Activated T-helper 1 cell treated with anti-CD3 and anti-CD28 coated beads, Interleukin-12 subunit alpha, Interleukin-12 subunit beta, Interleukin-2, Interleukin-4 antibody, amounts not matched to agents 30 ng/mL and 10 ng/mL and 1 ng/mL, durations not matched to agents 14 hours and 24 hours and 36 hours (primary cell): ENCODE measurements around the gene OR2G2. TPM values are rescaled to one million over a fixed set of nuclear protein-coding genes. Genes with fewer than 3 reads are reported as not detected.

ENCODE experiments used
- DNase-seq: peaks from one replicate; pipeline ENCODE4 v3.0.0; 2021; ENCODE audit warnings: low spot score
- H3K27ac Mint-ChIP-seq: one replicate; pipeline ENCODE4 v1.8.0; 2021; ENCODE audit warnings: mild to moderate bottlenecking, mixed read lengths
- H3K27me3 Mint-ChIP-seq: one replicate; pipeline ENCODE4 v1.8.0; 2022; ENCODE audit warnings: mild to moderate bottlenecking, moderate library complexity, mixed read lengths; ENCODE audit not compliant: insufficient read depth
- H3K36me3 Mint-ChIP-seq: one replicate; pipeline ENCODE4 v1.8.0; 2021; ENCODE audit warnings: low read depth, mixed read lengths
- H3K4me1 Mint-ChIP-seq: one replicate; pipeline ENCODE4 v1.8.0; 2021; ENCODE audit warnings: low read depth, mixed read lengths
- H3K4me3 Mint-ChIP-seq: one replicate; pipeline ENCODE4 v1.8.0; 2021; ENCODE audit warnings: mild to moderate bottlenecking, moderate library complexity, mixed read lengths
- H3K9me3 Mint-ChIP-seq: one replicate; pipeline ENCODE4 v1.8.0; 2021; ENCODE audit warnings: mixed read lengths
- intact Hi-C: fragments of 100-400 bp; cut with micrococcal nuclease; formaldehyde crosslinking; loops from one replicate; pipeline ENCODE4 v1.15.1; 2024
- total RNA-seq: library from RNA; stranded (reverse); gene quantifications from 2 replicates; pipeline ENCODE4 v1.2.3, GENCODE V29; 2022

The OR2G2 gene
- total RNA-seq, 1 donor from 2014 or later = not detected

DNA sequence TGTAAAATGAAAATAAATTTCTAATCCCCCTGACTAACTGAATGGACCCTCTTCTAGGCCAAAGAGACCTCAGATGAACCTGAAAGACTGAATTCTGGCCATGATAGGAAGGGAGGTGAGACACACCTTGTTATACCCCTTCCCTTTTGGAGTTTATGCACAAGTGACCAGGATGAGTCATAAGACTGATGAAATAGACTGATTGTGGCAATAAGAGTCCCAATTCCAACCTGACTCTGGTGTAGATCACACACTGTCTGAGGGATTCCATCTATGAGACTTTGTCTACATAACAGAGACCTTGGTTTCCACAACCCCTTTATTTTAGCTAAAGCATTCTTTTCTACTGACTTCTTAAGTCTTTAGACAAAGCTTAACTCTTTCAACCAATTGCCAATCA is 13.5 kb upstream of the OR2G2 start:
- H3K27me3 Mint-ChIP-seq = peaks cover 2% of the 10 kb centered on the region
- no peak overlapping the region for H3K4me3 Mint-ChIP-seq
- DNase-seq = no peak
- no peaks in the 10 kb centered on the region for H3K4me1 Mint-ChIP-seq
- peaks cover 13% of the 10 kb centered on the region for H3K9me3 Mint-ChIP-seq
- intact Hi-C loops = loop anchor here (5.0 kb wide), 1 partner anchor 202 kb away; no protein-coding TSS in a partner anchor
- H3K36me3 Mint-ChIP-seq = no peaks in the 10 kb centered on the region
- H3K27ac Mint-ChIP-seq = no peak overlapping the region

DNA sequence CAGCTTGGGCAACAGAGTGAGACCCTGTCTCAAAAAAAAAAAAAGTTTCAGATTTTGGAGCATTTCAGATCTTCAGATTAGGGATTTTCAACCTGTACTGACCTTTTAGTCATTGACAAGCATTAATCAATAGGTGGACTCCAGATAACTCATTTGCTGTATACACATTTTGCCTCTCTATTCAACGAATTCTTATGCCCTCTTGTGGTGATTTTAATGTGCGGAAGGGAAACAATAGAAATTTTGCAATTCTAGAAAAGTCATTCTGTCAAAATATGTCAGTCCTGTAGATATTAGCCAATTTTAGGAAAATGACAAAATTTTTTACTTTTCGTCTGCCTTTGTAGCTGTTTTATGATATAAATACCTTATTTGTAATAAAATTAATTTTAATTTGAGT is 11.6 kb upstream of the OR2G2 start:
- Mint-ChIP-seq H3K27ac (no peak overlapping the region), H3K36me3 (no peaks in the 10 kb centered on the region), H3K4me1 (no peaks in the 10 kb centered on the region), H3K9me3 (peaks cover 5% of the 10 kb centered on the region), H3K4me3 (no peak overlapping the region), H3K27me3 (peaks cover 2% of the 10 kb centered on the region)
- intact Hi-C loops = loop anchor here (1.0 to 5.0 kb wide), 2 partner anchors 186 to 204 kb away; no protein-coding TSS in a partner anchor
- DNase-seq = no peak

DNA sequence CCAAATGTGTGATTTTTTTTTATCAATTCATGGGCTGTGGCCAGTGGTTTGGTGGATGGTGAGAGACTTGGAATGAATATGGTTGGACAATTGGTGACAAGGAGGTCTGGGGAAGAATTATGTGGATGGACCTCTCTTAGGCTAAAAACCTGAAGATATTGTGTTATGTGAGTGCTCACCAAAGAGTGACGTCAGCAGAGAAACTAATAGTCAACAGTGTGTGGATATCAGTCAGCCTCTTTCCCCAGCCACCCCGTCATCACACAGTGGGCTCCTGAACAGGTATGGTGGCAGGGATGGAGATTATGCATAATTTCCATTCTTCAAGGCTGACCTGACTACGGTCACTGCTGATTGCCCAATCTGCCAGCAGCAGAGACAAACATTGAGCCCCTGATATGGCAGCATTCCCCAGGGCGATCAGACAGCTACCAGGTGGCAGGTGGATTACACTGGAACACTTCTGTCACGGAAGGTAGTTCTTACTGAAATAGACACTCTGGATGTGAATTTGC is 9.2 kb upstream of the OR2G2 start:
- DNase-seq = no peak
- Mint-ChIP-seq H3K36me3 (no peaks in the 10 kb centered on the region), H3K4me3 (no peak overlapping the region), H3K9me3 (no peaks in the 10 kb centered on the region), H3K27me3 (no peaks in the 10 kb centered on the region), H3K27ac (no peak overlapping the region), H3K4me1 (no peaks in the 10 kb centered on the region)
- intact Hi-C loops = loop anchor here (5.0 kb wide), 1 partner anchor 207 kb away; no protein-coding TSS in a partner anchor

DNA sequence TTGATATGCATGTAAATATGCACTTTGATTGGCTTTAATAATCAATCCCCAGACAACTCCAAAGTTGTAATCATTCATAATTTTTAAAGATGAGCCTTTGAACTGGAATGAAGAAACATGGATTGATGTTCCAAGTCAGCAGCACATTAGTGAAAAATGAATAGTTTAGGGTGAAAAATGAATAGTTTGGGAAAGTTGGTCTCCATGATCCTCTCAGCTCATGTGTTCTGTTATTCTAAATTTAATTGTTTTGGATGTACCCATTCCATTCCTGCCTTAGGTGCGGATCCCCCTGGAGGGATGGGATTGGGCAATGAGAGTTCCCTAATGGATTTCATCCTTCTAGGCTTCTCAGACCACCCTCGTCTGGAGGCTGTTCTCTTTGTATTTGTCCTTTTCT is 17.1 kb downstream of the OR2G2 start, which contains the start of gene OR2G3:
OR2G3 (plus strand) TSS at position 301 of the 400 bp plus-strand sequence; CDS start at position 301, 0 bp downstream.
- Mint-ChIP-seq H3K27me3 (no peaks in the 10 kb centered on the region), H3K36me3 (no peaks in the 10 kb centered on the region), H3K4me1 (no peaks in the 10 kb centered on the region), H3K27ac (no peak within 1 kb of the TSS), H3K4me3 (no peak within 1 kb of the TSS), H3K9me3 (no peaks in the 10 kb centered on the region)
- intact Hi-C loops = no loop called here
- no peak for DNase-seq

DNA sequence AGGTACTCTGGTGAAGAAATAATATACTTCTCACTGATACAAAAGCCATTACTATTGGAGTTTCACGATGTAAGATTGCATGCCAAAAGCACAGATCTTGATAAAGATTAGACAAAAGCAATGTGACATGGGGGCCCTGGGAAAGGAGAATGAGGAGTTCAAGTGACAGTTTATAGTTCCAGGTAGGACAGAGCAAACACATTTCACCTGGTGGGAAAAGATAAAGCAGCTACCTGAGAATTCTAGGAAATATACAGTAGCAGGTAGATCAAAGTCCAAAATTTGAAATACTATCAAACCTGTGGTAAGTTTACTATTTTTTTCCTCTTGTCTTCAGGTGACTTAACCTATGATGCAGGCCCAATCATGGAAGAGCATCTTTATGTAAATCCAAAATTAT is 25.2 kb downstream of the OR2G2 start:
- Mint-ChIP-seq H3K9me3 (no peaks in the 10 kb centered on the region), H3K36me3 (no peaks in the 10 kb centered on the region), H3K4me3 (no peak overlapping the region), H3K27me3 (no peaks in the 10 kb centered on the region), H3K27ac (no peak overlapping the region), H3K4me1 (no peaks in the 10 kb centered on the region)
- intact Hi-C loops = no loop called here
- no peak for DNase-seq

DNA sequence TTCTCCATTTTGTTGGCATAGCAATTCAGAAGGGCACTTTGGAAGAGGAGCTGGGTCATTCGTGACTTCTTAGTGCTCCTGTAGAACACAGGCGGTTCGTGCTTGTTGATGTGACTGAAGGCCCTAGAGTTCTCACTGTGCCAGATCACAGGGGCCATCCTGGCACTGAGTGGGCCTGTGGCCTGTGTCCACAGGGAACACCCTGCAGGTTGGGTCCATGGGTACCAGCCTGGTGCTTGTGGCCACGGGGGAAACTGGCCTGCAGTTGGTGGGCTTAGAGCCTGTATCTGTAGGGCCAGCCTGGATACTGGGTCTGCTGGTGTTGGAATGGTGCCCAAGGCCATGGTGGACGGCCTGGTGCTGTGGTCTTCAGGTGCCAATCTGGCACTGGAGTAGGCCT is 26.5 kb downstream of the OR2G2 start:
- H3K27me3 Mint-ChIP-seq = no peaks in the 10 kb centered on the region
- no peak overlapping the region for H3K27ac Mint-ChIP-seq
- no peaks in the 10 kb centered on the region for H3K36me3 Mint-ChIP-seq
- intact Hi-C loops = no loop called here
- H3K4me1 Mint-ChIP-seq = no peaks in the 10 kb centered on the region
- no peak overlapping the region for H3K4me3 Mint-ChIP-seq
- no peak for DNase-seq
- H3K9me3 Mint-ChIP-seq = no peaks in the 10 kb centered on the region

DNA sequence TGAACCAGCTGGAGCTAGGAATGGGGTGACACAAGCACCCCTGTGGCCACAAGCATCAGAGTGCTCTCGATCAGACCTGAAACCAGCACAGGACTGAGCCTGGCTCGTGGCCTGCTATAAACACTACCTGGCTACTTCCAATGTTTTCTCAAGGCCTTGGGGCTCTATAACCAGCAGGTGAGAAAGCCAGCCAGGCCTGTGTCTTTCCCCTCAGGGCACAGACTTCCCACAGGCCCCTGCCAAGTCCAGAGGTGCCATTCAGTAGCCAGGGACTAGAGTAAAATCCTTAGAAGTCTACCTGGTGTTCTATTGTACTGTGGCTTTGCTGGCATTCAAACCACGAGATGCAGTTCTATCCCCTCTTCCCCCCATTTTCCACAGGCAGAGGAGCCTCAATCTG is 39.8 kb downstream of the OR2G2 start:
- Mint-ChIP-seq H3K9me3 (no peaks in the 10 kb centered on the region), H3K27me3 (no peaks in the 10 kb centered on the region), H3K36me3 (no peaks in the 10 kb centered on the region), H3K27ac (no peak overlapping the region), H3K4me1 (no peaks in the 10 kb centered on the region), H3K4me3 (no peak overlapping the region)
- intact Hi-C loops = no loop called here
- DNase-seq = no peak

DNA sequence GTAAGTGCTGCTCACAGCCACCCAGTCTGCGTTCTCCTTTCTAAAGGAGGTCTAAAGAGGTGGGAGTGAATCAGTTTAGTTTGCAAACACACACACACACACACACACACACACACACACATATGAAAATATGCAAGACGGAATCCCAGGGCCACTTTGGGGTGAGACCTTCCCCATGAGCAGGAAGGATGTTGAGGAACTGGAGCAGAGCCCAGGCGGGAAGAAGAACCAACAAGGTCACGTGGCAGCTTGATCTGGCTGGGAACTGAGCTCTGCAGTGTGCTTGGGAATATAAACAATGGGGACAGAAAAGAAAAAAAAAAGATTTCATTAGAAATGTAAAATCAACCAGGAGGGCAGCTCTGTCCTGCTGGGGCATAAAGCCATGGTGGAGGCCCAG is 49.9 kb downstream of the OR2G2 start:
- Mint-ChIP-seq H3K9me3 (peaks cover 11% of the 10 kb centered on the region), H3K4me1 (no peaks in the 10 kb centered on the region), H3K36me3 (no peaks in the 10 kb centered on the region), H3K27ac (no peak overlapping the region), H3K4me3 (no peak overlapping the region), H3K27me3 (peaks cover 2% of the 10 kb centered on the region)
- no peak for DNase-seq
- intact Hi-C loops = no loop called here

DNA sequence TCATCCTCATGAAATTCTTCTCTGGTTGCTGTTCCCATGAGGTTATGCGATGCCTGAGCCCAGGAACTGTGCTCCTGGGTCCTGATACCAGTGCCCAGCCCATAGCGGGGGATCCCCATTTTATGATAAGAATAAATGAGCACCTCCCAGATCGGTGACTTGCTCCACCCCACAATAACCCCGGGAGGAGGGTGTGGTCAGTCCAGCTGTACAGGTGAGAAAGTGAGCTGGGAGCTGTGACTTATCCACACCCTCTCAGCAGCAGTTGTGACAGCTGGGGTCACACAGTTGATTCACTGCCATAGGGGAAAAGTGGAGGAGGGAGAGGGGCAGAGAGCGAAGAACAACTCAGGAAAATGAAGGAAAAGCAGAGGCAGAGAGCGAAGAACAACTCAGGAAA is 50.6 kb downstream of the OR2G2 start:
- Mint-ChIP-seq H3K4me3 (no peak overlapping the region), H3K27me3 (peaks cover 2% of the 10 kb centered on the region), H3K27ac (peak overlapping the region; percentile 22), H3K4me1 (no peaks in the 10 kb centered on the region), H3K9me3 (peaks cover 11% of the 10 kb centered on the region), H3K36me3 (no peaks in the 10 kb centered on the region)
- no peak for DNase-seq
- intact Hi-C loops = no loop called here

Other genes with a start within 250 kb of the OR2G2 start
- gene NLRP3, start 172.2 kb upstream of the OR2G2 start, total RNA-seq = 0.12 TPM in 1 of 2 replicates, not detected in the other
- not detected in 2 replicates for gene OR2B11, start 130.3 kb upstream of the OR2G2 start, total RNA-seq
- not detected in 2 replicates for gene OR2C3, start 51.9 kb upstream of the OR2G2 start, total RNA-seq
- 0.16 TPM in 1 of 2 replicates, not detected in the other for gene GCSAML, start 39.2 kb upstream of the OR2G2 start, total RNA-seq
- gene OR2G3, start 17.2 kb downstream of the OR2G2 start, total RNA-seq = not detected in 2 replicates
- gene OR13G1, start 91.4 kb downstream of the OR2G2 start, total RNA-seq = not detected in 2 replicates
- gene OR6F1, start 128.3 kb downstream of the OR2G2 start, total RNA-seq = not detected in 2 replicates
- gene OR14K1, start 150.3 kb downstream of the OR2G2 start, total RNA-seq = not detected in 2 replicates
- not detected in 2 replicates for gene OR14A2, start 159.8 kb downstream of the OR2G2 start, total RNA-seq
- gene OR1C1, start 172.2 kb downstream of the OR2G2 start, total RNA-seq = not detected in 2 replicates
- not detected in 2 replicates for gene OR14A16, start 235.8 kb downstream of the OR2G2 start, total RNA-seq